Fibroblast of skin of right quadriceps (primary cell): ENCODE measurements around the gene ICA1.

Experiments
- DNase-seq: peaks from one replicate; pipeline ENCODE4 v3.0.0-alpha.2; 2013

ICA1 gene

GRCh38 chr7:8157296-8157695 is 104.7 kb downstream of the ICA1 start:
- DNase-seq: no peak

GRCh38 chr7:8155836-8156235 is 106.1 kb downstream of the ICA1 start:
- no peak for DNase-seq

DNA sequence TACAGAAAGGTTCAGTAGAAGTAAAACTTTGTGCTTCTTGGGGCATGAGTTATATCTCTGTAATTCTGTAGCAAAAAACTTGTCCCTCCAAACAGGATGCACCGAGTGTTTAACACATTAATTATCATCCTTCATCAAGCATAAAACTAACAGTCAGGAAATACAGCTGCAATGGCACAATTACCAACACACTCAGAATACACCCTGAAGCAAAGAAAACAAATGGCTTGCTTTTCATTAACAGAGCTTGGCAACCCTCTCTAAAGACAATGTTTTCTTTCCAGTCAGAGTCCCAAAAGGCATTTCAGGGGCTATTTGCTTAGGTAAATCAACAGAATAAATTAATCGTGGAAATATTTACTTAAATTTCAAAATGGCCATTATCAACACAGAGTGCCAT is 107.7 kb downstream of the ICA1 start:
- DNase-seq: no peak

DNA sequence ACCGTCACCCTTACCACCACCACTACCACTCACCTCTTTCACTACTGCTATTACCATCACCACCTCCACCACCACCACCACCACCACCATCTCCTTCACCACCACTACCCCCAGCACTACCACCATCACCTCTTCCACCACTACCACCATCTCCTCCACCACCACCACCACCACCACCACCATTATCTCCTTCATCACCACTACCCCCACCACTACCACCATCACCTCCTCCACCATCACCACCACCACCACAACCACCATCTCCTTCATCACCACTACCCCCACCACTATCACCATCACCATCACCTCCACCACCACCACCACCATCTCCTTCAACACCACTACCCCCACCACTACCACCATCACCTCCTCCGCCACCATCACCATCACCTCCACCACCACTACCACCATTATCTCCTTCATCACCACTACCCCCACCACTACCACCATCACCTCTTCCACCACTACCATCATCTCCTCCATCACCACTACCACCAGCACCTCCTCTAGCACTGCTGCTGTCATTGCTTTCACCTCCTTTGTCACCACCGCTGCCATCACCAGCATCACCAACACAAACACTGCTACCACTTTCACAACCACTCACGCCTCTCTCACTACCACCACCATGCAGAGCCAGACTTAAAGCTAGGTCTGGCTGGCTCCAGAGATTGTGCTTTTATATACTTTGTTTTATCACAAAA is 109.3 kb downstream of the ICA1 start:
- no peak for DNase-seq

- DNase-seq: no peak
Observed at GRCh38 chr7:8151161-8151725, 110.7 kb downstream of the ICA1 start.

DNA sequence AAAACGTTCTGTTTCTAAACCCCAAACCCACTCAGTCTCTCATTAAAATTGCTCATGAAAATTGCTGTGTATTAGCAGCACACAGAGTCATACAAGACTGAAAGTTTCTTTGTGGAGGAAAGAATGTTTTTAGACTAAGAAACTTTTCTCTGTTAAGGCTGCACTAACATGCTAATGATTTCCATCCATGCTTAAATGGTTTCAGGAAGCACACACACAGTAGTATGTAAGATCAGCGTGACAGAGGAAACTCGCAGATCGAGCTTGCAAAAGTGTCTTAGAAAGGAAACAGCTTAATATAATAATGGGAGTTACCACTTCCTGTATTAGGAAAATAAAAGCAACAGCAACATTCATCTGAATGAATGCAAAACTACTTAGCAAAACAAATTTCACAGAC is 112.7 kb downstream of the ICA1 start:
- no peak for DNase-seq

GRCh38 chr7:8147760-8148463 is 114.1 kb downstream of the ICA1 start:
- no peak for DNase-seq

GRCh38 chr7:8146788-8147413 is 115.1 kb downstream of the ICA1 start:
- no peak for DNase-seq

DNA sequence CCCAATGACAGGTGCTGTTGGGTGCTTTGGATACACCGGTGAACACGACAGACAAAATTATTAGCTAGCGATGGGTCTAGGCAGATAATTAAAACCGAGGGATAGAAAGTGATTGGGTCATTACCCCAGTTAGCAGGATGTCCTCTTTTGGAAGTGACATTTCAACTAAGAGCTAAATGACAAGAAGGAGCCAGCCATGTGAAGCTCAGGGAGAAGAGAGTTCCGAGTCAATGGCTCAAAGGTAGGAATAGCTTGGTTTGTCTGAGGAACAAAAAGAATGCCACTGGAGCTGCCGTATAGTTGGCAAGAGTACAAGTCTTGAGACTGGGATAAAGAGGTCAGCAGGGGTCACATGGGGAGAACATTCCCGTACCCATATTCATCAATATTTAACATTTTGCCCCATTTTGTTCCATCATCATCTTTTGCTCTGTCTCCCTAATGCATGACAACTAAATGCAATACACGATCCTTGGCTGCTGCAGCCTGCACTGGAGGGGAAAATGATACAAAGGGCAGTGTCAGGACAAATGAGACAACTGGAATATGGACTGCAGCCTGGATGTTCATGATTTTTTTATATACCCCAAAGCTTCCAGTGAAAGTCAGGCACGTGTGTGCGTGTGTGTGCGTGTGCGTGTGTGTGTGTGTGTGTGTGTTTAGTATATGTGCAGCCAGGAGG is 115.7 kb downstream of the ICA1 start:
- DNase-seq: no peak

DNA sequence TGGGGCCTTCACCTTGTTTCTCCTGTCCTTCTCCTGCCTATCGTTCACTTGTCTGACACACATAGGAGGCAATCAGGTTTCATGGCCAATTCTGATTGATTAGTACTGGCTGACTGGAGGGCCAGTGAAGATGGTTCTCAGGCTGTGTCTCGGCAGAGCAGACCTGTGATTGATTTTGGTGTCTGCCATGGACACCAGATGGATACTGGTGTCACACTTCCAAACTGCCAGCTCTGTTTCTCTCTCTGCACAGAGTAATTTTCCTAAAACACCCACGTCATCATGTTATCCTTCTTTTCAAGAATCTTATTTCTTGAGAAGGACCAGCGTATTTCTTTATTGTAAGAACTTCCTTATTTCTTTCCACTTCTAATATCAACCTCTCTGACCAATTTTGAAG is 117.1 kb downstream of the ICA1 start:
- DNase-seq: no peak

DNA sequence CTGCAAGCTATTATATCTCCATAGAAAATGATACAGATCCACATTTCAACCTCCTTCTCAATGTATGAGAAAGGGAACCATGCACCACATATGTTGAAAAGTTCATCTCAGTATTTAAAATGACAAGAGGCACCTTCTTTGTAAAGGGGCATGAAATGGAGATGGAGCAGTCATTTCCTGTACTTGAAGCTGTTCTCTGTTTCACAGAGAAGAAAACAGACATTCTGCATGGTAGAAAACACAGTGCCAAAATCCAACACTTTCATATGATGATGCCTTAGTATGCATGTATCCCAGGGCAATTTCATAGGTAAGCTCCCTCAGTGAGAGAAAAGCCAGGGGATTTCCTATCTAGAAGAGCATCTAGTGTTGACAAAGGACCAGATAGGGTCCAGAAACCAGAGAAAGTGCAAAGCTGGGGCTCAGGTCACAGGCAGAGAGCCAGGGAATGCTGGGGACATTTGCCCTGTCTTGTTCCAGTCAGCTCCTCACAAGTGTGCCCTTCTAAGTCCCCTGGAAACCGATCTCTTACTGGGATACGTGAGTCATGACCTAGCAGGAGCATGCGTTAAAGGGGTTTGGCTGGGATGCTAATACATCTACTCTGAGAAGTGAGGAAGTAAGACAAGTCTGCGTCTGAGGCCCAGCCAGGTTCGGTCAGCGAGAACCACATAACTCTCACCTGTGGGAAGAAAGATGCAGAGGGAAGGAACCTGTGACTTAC is 118.7 kb downstream of the ICA1 start:
- no peak for DNase-seq

DNA sequence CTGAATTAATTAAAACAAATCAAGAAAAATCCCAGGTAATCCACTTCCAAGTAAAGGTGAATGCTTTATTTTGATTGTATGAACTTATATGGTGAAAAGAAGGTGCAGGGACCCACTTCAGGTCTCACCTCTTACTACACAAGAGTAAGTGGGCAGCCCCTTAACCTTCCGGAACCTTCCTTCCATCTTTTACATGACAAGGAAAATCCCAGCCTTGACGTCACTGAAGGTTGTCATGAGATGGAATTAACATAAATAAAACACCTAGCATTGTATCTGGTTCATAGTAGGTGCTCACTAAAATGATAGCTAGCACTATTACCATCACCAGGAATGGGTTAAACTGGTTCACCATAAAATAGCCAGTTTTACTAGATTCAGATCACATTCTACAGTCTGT is 119.5 kb downstream of the ICA1 start:
- DNase-seq: no peak

GRCh38 chr7:8141070-8141469 is 120.9 kb downstream of the ICA1 start:
- DNase-seq: no peak

- no peak for DNase-seq
Observed at GRCh38 chr7:8136051-8136730, 125.8 kb downstream of the ICA1 start.

DNA sequence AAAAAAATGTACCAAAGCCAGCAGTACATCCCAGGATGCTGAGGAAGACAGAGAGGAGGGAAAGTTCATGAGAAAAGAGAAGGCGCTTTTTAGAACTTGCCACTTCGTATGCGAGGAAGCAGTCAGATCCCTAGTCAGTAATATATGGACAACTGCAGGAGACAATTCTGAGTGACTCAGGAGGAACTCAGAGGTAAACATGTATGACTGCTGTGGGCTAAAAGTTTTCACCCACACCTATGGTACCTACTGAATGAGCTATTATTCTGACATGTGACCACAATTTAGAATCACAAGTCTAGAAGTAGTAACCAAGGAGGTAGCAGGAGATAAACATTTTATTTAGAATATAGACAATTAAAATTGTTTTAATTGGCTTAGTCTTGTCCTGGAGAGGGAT is 126.5 kb downstream of the ICA1 start:
- DNase-seq: no peak

DNA sequence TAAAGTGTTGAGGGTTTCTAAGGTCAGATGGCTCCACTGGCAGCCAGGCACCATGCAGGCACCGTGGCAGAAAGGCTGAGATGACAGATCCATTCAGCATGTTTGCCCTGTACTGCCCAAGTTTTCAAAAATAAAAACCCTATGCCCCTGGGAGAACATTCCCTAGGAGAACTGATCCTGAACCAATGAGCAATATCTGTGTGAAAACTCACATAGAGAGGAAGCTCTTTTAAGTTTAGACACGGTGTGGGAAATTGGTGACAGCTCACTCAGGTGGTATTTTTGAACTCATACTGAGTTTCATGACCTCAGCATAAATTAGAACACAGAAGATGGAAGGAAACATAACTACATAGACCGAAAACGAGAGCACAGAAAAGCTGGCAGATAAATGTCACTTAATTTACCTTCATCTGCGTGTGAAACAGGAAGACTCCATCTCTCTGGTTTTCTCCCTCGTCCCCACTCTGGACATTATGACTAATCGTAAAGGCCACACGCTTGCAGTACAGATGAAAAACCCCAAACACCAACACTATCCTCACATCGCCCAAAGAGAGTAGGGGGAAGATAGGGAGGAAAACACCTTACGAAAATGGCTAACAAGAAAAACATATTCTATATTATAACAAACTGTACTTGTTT is 127.8 kb downstream of the ICA1 start:
- no peak for DNase-seq

DNA sequence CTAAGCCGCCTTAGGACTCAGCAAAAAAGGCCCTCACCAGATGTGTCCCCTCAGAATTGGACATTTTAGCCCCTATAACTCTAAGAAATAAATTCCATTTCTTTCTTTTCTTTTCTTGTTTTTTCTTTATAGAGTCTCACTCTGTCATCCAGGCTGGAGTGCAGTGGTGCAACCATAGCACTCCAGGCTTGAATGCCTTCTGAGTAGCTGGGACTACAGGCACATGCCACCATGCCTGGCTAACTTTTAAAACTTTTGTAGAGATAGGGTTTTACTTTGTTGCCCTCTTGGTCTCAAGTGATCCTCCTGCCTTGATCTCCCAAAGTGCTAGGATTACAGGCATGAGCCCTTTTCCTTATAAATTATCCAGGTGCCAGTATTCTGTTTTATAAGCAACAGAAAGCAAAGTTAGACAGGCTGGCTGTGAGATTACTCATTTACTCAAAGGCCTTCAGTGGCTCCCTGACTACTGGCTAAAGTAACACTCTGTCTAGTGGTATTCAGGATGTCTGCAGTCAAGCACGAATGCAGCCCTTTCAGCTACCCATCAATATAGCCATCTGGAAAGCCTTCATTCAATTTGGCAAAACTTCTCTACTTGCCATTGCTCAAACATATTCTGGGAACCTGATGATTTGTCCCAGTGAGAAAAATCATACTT is 128.6 kb downstream of the ICA1 start:
- DNase-seq: no peak

DNA sequence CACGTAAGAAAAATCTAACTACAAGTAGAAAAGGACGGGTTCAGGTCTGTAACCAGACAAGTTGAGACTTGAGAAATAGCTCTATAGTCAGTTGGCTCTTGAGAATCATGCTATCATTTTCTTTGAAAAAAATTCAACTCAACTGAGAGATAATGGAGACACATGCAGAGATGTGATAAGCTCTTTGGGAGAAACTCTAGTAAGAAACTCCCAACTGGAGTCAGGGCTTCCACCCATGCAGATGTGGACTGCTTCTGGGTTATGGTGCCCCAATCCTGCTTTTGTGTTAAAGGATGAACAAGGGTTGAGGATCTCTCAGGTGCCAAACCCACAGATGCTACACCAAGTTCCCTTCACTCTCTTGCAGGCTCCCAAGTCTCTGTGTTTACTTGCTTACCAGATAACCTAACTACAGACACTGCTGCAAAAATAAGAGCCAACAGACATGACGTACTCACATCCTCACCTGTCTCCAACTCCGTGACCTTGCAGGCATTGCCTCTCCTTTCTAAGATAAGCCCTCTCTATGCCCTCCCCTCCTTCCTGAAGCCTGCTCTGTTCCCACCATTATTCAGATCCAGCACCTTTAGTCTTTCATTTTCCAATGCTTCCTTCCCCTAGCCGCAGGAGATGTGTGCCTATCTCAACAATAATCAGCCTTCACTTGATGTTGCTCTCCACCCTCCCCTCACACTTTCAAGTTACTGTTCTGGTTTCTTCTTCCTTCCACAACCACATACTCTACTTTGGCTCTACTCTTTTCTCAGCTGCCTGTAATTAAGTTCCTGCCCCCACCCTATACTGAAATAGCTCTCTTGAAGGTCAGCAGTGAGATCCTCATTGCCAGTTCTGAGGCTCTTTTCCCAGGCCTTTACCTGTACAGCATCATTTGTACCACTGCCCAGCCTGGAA is 130.0 kb downstream of the ICA1 start:
- DNase-seq: no peak

DNA sequence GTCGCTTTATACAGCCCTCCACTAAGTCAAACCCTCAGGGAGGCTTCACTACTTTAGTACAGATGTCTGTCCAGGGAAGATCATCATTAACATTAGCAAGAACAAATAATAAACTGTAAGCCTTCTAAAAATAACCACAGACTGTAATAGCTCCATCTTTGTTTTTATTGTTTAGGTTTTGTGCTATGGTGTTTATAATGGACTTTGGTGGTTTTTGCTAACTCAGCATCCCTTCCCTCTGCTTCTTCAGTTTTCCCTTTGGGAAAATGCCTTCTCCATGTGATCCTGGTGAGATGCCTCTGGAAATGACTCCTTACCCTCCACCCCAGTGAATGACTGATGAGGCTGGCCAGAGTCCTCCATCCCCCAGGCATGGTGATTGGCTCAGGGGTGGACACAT is 131.3 kb downstream of the ICA1 start:
- DNase-seq: no peak

DNA sequence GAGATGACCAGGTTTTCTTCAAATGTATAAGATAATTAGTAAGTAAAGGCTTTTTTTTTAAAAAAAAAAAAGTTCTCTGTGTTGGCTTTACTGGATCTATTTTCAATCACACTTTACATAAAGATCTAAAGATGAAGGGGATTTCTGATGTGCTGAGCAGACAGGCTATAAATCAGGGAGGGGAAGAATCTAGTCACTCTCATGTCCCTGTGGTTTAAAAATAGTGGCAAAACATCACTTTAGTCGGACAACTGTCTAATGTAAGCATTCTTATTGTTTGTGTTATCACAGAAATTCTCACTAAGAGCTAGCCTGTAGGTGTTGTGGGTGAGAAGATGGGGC is 132.7 kb downstream of the ICA1 start:
- no peak for DNase-seq
